Breast epithelium (tissue), 4 donors: ENCODE data around the gene LRRC45. TPM values are rescaled to one million over a fixed set of nuclear protein-coding genes. Genes with fewer than 3 reads are reported as not detected.

Source experiments
- DNase-seq, 2 donors: peaks; one replicate each; pipeline ENCODE4 v3.0.0-alpha.2; 2019; ENCODE audit warnings: low spot score in 2 of 2
- H3K27ac ChIP-seq, 2 donors: fragments of 200-600 bp; sonication (generic) in 1 of 2; one replicate each; pipeline ENCODE4 v1.5.1; 2016 to 2019; ENCODE audit warnings: mild to moderate bottlenecking in 1 of 2
- H3K27me3 ChIP-seq, 2 donors: fragments of 200-600 bp; sonication (generic) in 1 of 2; one replicate each; pipeline versions ENCODE4 v1.5.1 to v1.6.0; 2017 to 2019; ENCODE audit warnings: control low read depth in 1 of 2, mild to moderate bottlenecking in 1 of 2
- H3K36me3 ChIP-seq: fragments of 200-600 bp; one replicate; pipeline ENCODE4 v1.5.1; 2019
- H3K4me1 ChIP-seq, 2 donors: fragments of 200-600 bp; sonication (generic); one replicate each; pipeline ENCODE4 v1.5.1; 2016 to 2019; ENCODE audit warnings: control low read depth in 1 of 2
- H3K4me3 ChIP-seq, 3 donors: fragments of 200-600 bp; sonication (generic); 1 replicate in 2 of 3; 2 replicates in 1 of 3; pipeline ENCODE4 v1.5.1; 2016 to 2019; ENCODE audit warnings: mild to moderate bottlenecking in 3 of 3, moderate library complexity in 2 of 3
- H3K9me3 ChIP-seq, 2 donors: fragments of 200-600 bp; sonication (generic) in 1 of 2; one replicate each; pipeline ENCODE4 v1.5.1; 2016 to 2019; ENCODE audit warnings: control low read depth in 1 of 2
- CTCF ChIP-seq, 3 donors: fragments of 450-650 bp; IDR thresholded peaks; one replicate each; pipeline ENCODE4 v1.5.1; 2016 to 2017; ENCODE audit warnings: antibody characterized with exemption in 3 of 3, mild to moderate bottlenecking in 3 of 3, moderate library complexity in 3 of 3
- POLR2A ChIP-seq: fragments of 450-650 bp; IDR thresholded peaks from one replicate; pipeline ENCODE4 v1.6.1; 2016; ENCODE audit warnings: antibody characterized with exemption, mild to moderate bottlenecking, moderate library complexity
- POLR2AphosphoS5 ChIP-seq, 3 donors: sonication (generic); formaldehyde crosslinking; IDR thresholded peaks; one replicate each; pipeline ENCODE4 v1.6.1; 2017; ENCODE audit warnings: antibody characterized with exemption in 3 of 3
- intact Hi-C: fragments of 100-400 bp; cut with DNase I; formaldehyde crosslinking; loops from one replicate; pipeline ENCODE4 v1.15.1; 2023; ENCODE audit warnings: low total_unique reads
- total RNA-seq, 3 donors: library from RNA; depleted of rRNA; stranded (reverse); fragments of >200 nt; gene quantifications; one replicate each; pipeline ENCODE4 v1.1.0, GENCODE V29; 2016

LRRC45 gene
- total RNA-seq, 3 donors from 2014 or later, result 8.0 to 18.7 (median 14.7) TPM

GRCh38 chr17:82065193-82065637 lies 42.1 kb downstream of the LRRC45 start:
- H3K4me3 ChIP-seq, result peak overlapping the region; percentile 87 to 96 (median 90)
- no peaks in the 10 kb centered on the region for H3K27me3 ChIP-seq
- no peaks in the 10 kb centered on the region for H3K9me3 ChIP-seq
- peaks cover 0 to 11% of the 10 kb centered on the region in 2 donors for H3K4me1 ChIP-seq
- peaks cover 3% of the 10 kb centered on the region for H3K36me3 ChIP-seq
- TF ChIP-seq CTCF (IDR thresholded peaks at IDR 0.05) (no peak), POLR2A (no peak), POLR2AphosphoS5 (IDR thresholded peaks at IDR 0.05) (no peak)
- peak overlapping the region; percentile 73 to 97 for H3K27ac ChIP-seq
- intact Hi-C loops, result no loop called here
- DNase-seq, result no peak

GRCh38 chr17:82065638-82066303 lies 42.7 kb downstream of the LRRC45 start, which contains the start of gene DUS1L:
DUS1L (minus strand) TSS chr17:82065804; CDS start chr17:82065059, 745 bp downstream.
- H3K27ac ChIP-seq, result peak within 1 kb of the TSS; percentile 87 to 97
- no peak for TF ChIP-seq POLR2A
- TF ChIP-seq CTCF (IDR thresholded peaks at IDR 0.05), result peak in 1 of 3 donors; percentile 10
- TF ChIP-seq POLR2AphosphoS5 (IDR thresholded peaks at IDR 0.05), result peak; percentile 65 to 86 (median 73)
- peak in 1 of 2 donors; percentile 67 for DNase-seq
- peak within 1 kb of the TSS; percentile 87 to 96 (median 90) for H3K4me3 ChIP-seq
- H3K36me3 ChIP-seq, result no peaks in the 10 kb centered on the region
- H3K9me3 ChIP-seq, result no peaks in the 10 kb centered on the region
- H3K4me1 ChIP-seq, result peaks cover 0 to 11% of the 10 kb centered on the region in 2 donors
- intact Hi-C loops, result no loop called here
- no peaks in the 10 kb centered on the region for H3K27me3 ChIP-seq

- TF ChIP-seq POLR2A (no peak), POLR2AphosphoS5 (IDR thresholded peaks at IDR 0.05) (no peak), CTCF (IDR thresholded peaks at IDR 0.05) (no peak)
Measured at GRCh38 chr17:82070611-82071010, 47.5 kb downstream of the LRRC45 start.

GRCh38 chr17:82072827-82073226 lies 49.7 kb downstream of the LRRC45 start:
- intact Hi-C loops, result no loop called here
- Histone ChIP-seq H3K4me1 (no peaks in the 10 kb centered on the region), H3K36me3 (no peaks in the 10 kb centered on the region), H3K27ac (no peak overlapping the region), H3K4me3 (no peak overlapping the region), H3K9me3 (no peaks in the 10 kb centered on the region), H3K27me3 (no peaks in the 10 kb centered on the region)
- no peak for DNase-seq
- TF ChIP-seq POLR2AphosphoS5 (IDR thresholded peaks at IDR 0.05) (no peak), CTCF (IDR thresholded peaks at IDR 0.05) (no peak), POLR2A (no peak)

More at GRCh38 chr17:82070611-82071010, 47.5 kb downstream of the LRRC45 start:
- H3K27ac ChIP-seq, result no peak overlapping the region
- intact Hi-C loops, result no loop called here
- H3K4me1 ChIP-seq, result no peaks in the 10 kb centered on the region
- no peaks in the 10 kb centered on the region for H3K9me3 ChIP-seq
- no peaks in the 10 kb centered on the region for H3K27me3 ChIP-seq
- H3K4me3 ChIP-seq, result no peak overlapping the region
- no peak for DNase-seq
- no peaks in the 10 kb centered on the region for H3K36me3 ChIP-seq

- no peaks in the 10 kb centered on the region for H3K36me3 ChIP-seq
Measured at GRCh38 chr17:82073446-82073845, 50.3 kb downstream of the LRRC45 start.

More at GRCh38 chr17:82073446-82073845, 50.3 kb downstream of the LRRC45 start:
- H3K4me3 ChIP-seq, result no peak overlapping the region
- no peaks in the 10 kb centered on the region for H3K27me3 ChIP-seq
- H3K9me3 ChIP-seq, result no peaks in the 10 kb centered on the region
- no peak for DNase-seq
- intact Hi-C loops, result no loop called here
- H3K4me1 ChIP-seq, result no peaks in the 10 kb centered on the region
- no peak overlapping the region for H3K27ac ChIP-seq
- TF ChIP-seq CTCF (IDR thresholded peaks at IDR 0.05) (no peak), POLR2AphosphoS5 (IDR thresholded peaks at IDR 0.05) (no peak), POLR2A (no peak)
